ENCODE measurements around the gene TRIM10. TPM values are rescaled to one million over a fixed set of nuclear protein-coding genes. Genes with fewer than 3 reads are reported as not detected.

Gene TRIM10
- total and polyA plus RNA-seq, 2 experiments from 2014 or later, result 0.31 TPM; not detected in 1

DNA sequence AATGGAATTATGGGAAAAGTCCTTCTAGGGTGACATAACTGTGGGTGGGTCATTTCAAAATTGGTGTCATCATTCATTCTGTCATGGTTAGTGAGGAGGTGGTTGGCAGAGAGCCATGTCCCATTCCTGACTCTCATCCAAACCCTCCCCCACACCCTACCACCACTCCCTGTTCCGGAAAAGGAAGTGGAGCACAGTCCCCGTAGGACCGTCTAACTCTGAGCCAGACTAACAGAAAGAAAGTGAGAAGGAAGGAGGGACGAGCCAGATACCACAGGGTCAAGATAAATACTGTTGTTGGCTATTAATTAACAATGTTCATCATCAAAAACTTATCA, 4.8 kb downstream of the TRIM10 start:
- DNase-seq (ENCODE audit: low spot score), result no peak
- H3K36me3 Mint-ChIP-seq (ENCODE audit: low read depth), result no peaks in the 10 kb centered on the region

More for the DNA sequence above, 4.8 kb downstream of the TRIM10 start:
- Mint-ChIP-seq H3K9me3 (no peaks in the 10 kb centered on the region), H3K27ac (no peak overlapping the region), H3K4me3 (no peak overlapping the region), H3K27me3 (ENCODE audit: insufficient read depth, low read depth, poor library complexity) (peaks cover 8% of the 10 kb centered on the region), H3K4me1 (no peaks in the 10 kb centered on the region)
- Histone ChIP-seq H3F3A (replicated peaks; ENCODE audit: low read depth) (no peaks in the 10 kb centered on the region), H2AFZ (no peak overlapping the region), H3K4me2 (no peak overlapping the region), H3K9me2 (ENCODE audit: insufficient read depth) (no peaks in the 10 kb centered on the region), H3K4me3 (no peak overlapping the region), H3K27ac (ENCODE audit: low read depth) (no peak overlapping the region), H3K79me2 (replicated peaks; ENCODE audit: insufficient read depth) (no peaks in the 10 kb centered on the region), H3K27me3 (ENCODE audit: insufficient read depth) (0 out of 2 replicates have a peak, but pooled peaks cover 11% of the 10 kb centered on the region), H3K4me1 (ENCODE audit: insufficient read depth) (no peaks in the 10 kb centered on the region), H4K20me1 (replicated peaks; ENCODE audit: insufficient read depth) (no peaks in the 10 kb centered on the region), H3K36me3 (ENCODE audit: insufficient read depth) (no peaks in the 10 kb centered on the region)
- TF ChIP-seq, protein P1, sequence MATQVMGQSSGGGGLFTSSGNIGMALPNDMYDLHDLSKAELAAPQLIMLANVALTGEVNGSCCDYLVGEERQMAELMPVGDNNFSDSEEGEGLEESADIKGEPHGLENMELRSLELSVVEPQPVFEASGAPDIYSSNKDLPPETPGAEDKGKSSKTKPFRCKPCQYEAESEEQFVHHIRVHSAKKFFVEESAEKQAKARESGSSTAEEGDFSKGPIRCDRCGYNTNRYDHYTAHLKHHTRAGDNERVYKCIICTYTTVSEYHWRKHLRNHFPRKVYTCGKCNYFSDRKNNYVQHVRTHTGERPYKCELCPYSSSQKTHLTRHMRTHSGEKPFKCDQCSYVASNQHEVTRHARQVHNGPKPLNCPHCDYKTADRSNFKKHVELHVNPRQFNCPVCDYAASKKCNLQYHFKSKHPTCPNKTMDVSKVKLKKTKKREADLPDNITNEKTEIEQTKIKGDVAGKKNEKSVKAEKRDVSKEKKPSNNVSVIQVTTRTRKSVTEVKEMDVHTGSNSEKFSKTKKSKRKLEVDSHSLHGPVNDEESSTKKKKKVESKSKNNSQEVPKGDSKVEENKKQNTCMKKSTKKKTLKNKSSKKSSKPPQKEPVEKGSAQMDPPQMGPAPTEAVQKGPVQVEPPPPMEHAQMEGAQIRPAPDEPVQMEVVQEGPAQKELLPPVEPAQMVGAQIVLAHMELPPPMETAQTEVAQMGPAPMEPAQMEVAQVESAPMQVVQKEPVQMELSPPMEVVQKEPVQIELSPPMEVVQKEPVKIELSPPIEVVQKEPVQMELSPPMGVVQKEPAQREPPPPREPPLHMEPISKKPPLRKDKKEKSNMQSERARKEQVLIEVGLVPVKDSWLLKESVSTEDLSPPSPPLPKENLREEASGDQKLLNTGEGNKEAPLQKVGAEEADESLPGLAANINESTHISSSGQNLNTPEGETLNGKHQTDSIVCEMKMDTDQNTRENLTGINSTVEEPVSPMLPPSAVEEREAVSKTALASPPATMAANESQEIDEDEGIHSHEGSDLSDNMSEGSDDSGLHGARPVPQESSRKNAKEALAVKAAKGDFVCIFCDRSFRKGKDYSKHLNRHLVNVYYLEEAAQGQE (IDR thresholded peaks at IDR 0.05; ENCODE audit: unreplicated experiment), result no peak
- TF ChIP-seq, protein P2, sequence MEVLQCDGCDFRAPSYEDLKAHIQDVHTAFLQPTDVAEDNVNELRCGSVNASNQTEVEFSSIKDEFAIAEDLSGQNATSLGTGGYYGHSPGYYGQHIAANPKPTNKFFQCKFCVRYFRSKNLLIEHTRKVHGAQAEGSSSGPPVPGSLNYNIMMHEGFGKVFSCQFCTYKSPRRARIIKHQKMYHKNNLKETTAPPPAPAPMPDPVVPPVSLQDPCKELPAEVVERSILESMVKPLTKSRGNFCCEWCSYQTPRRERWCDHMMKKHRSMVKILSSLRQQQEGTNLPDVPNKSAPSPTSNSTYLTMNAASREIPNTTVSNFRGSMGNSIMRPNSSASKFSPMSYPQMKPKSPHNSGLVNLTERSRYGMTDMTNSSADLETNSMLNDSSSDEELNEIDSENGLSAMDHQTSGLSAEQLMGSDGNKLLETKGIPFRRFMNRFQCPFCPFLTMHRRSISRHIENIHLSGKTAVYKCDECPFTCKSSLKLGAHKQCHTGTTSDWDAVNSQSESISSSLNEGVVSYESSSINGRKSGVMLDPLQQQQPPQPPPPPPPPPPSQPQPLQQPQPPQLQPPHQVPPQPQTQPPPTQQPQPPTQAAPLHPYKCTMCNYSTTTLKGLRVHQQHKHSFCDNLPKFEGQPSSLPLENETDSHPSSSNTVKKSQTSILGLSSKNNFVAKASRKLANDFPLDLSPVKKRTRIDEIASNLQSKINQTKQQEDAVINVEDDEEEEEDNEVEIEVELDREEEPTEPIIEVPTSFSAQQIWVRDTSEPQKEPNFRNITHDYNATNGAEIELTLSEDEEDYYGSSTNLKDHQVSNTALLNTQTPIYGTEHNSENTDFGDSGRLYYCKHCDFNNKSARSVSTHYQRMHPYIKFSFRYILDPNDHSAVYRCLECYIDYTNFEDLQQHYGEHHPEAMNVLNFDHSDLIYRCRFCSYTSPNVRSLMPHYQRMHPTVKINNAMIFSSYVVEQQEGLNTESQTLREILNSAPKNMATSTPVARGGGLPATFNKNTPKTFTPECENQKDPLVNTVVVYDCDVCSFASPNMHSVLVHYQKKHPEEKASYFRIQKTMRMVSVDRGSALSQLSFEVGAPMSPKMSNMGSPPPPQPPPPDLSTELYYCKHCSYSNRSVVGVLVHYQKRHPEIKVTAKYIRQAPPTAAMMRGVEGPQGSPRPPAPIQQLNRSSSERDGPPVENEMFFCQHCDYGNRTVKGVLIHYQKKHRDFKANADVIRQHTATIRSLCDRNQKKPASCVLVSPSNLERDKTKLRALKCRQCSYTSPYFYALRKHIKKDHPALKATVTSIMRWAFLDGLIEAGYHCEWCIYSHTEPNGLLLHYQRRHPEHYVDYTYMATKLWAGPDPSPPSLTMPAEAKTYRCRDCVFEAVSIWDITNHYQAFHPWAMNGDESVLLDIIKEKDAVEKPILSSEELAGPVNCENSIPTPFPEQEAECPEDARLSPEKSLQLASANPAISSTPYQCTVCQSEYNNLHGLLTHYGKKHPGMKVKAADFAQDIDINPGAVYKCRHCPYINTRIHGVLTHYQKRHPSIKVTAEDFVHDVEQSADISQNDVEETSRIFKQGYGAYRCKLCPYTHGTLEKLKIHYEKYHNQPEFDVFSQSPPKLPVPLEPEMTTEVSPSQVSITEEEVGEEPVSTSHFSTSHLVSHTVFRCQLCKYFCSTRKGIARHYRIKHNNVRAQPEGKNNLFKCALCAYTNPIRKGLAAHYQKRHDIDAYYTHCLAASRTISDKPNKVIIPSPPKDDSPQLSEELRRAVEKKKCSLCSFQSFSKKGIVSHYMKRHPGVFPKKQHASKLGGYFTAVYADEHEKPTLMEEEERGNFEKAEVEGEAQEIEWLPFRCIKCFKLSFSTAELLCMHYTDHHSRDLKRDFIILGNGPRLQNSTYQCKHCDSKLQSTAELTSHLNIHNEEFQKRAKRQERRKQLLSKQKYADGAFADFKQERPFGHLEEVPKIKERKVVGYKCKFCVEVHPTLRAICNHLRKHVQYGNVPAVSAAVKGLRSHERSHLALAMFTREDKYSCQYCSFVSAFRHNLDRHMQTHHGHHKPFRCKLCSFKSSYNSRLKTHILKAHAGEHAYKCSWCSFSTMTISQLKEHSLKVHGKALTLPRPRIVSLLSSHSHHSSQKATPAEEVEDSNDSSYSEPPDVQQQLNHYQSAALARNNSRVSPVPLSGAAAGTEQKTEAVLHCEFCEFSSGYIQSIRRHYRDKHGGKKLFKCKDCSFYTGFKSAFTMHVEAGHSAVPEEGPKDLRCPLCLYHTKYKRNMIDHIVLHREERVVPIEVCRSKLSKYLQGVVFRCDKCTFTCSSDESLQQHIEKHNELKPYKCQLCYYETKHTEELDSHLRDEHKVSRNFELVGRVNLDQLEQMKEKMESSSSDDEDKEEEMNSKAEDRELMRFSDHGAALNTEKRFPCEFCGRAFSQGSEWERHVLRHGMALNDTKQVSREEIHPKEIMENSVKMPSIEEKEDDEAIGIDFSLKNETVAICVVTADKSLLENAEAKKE (CRISPR knock-in tag; IDR thresholded peaks at IDR 0.05), result no peak
- no peak for TF ChIP-seq CREB1 (CRISPR knock-in tag; IDR thresholded peaks at IDR 0.05; ENCODE audit: low read depth)
- TF ChIP-seq EZH2 (IDR thresholded peaks at IDR 0.05; ENCODE audit: low read depth, unreplicated experiment), result no peak
- TF ChIP-seq ZNF331 (CRISPR knock-in tag; IDR thresholded peaks at IDR 0.05; ENCODE audit: low read depth), result no peak
- TF ChIP-seq, protein P3, sequence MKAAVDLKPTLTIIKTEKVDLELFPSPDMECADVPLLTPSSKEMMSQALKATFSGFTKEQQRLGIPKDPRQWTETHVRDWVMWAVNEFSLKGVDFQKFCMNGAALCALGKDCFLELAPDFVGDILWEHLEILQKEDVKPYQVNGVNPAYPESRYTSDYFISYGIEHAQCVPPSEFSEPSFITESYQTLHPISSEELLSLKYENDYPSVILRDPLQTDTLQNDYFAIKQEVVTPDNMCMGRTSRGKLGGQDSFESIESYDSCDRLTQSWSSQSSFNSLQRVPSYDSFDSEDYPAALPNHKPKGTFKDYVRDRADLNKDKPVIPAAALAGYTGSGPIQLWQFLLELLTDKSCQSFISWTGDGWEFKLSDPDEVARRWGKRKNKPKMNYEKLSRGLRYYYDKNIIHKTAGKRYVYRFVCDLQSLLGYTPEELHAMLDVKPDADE (IDR thresholded peaks at IDR 0.05), result no peak
- no peak for TF ChIP-seq ZNF114 (CRISPR knock-in tag; IDR thresholded peaks at IDR 0.05)
- TF ChIP-seq, protein P4, sequence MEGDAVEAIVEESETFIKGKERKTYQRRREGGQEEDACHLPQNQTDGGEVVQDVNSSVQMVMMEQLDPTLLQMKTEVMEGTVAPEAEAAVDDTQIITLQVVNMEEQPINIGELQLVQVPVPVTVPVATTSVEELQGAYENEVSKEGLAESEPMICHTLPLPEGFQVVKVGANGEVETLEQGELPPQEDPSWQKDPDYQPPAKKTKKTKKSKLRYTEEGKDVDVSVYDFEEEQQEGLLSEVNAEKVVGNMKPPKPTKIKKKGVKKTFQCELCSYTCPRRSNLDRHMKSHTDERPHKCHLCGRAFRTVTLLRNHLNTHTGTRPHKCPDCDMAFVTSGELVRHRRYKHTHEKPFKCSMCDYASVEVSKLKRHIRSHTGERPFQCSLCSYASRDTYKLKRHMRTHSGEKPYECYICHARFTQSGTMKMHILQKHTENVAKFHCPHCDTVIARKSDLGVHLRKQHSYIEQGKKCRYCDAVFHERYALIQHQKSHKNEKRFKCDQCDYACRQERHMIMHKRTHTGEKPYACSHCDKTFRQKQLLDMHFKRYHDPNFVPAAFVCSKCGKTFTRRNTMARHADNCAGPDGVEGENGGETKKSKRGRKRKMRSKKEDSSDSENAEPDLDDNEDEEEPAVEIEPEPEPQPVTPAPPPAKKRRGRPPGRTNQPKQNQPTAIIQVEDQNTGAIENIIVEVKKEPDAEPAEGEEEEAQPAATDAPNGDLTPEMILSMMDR (conservative IDR thresholded peaks at IDR 0.05; ENCODE audit: low read depth in 2 of 2), result no peak
- TF ChIP-seq STAT1 (IDR thresholded peaks at IDR 0.05; ENCODE audit: unreplicated experiment), result no peak
- no peak for TF ChIP-seq JUNB (IDR thresholded peaks at IDR 0.05; ENCODE audit: unreplicated experiment)
- TF ChIP-seq NANOG (IDR thresholded peaks at IDR 0.05; ENCODE audit: borderline replicate concordance), result no peak
- TF ChIP-seq EZH2phosphoT487 (IDR thresholded peaks at IDR 0.05; ENCODE audit: unreplicated experiment), result no peak
- TF ChIP-seq POLR2AphosphoS5 (IDR thresholded peaks at IDR 0.05; ENCODE audit: low read depth), result no peak
- no peak for ATAC-seq

Data from GM23338 (cell line).